Ascending aorta (tissue), 2 donors: Measurements from ENCODE around the gene USP31. TPM values are rescaled to one million over a fixed set of nuclear protein-coding genes. Genes with fewer than 3 reads are reported as not detected.

ENCODE experiments used
- DNase-seq, 2 donors: peaks; one replicate each; pipeline ENCODE4 v3.0.0-alpha.2; 2019; ENCODE audit warnings: low spot score in 2 of 2
- H3K27ac ChIP-seq, 2 donors: fragments of 200-600 bp; sonication (generic); one replicate each; pipeline ENCODE4 v1.5.1; 2016 to 2017; ENCODE audit warnings: mild to moderate bottlenecking in 1 of 2
- H3K27me3 ChIP-seq: fragments of 200-600 bp; sonication (generic); one replicate; pipeline ENCODE4 v1.5.1; 2017
- H3K36me3 ChIP-seq, 2 donors: fragments of 200-600 bp; sonication (generic); one replicate each; pipeline ENCODE4 v1.5.1; 2016
- H3K4me1 ChIP-seq, 2 donors: fragments of 200-600 bp; sonication (generic); one replicate each; pipeline ENCODE4 v1.5.1; 2016 to 2017; ENCODE audit warnings: mild to moderate bottlenecking in 1 of 2
- H3K4me3 ChIP-seq, 2 donors: fragments of 200-600 bp; sonication (generic); one replicate each; pipeline ENCODE4 v1.5.1; 2016 to 2017; ENCODE audit warnings: mild to moderate bottlenecking in 1 of 2
- H3K9me3 ChIP-seq, 2 donors: fragments of 200-600 bp; sonication (generic); one replicate each; pipeline ENCODE4 v1.5.1; 2016
- intact Hi-C: fragments of 100-400 bp; cut with DNase I; formaldehyde crosslinking; loops from one replicate; pipeline ENCODE4 v1.15.1; 2023
- total RNA-seq: library from RNA; depleted of rRNA; stranded (reverse); fragments of >200 nt; gene quantifications from one replicate; pipeline ENCODE4 v1.1.0, GENCODE V29; 2016
- TF ChIP-seq, protein P1 (sequence below), 3 experiments: fragments of 200-600 bp in 2 of 3; fragments of 450-650 bp in 1 of 3; sonication (generic) in 2 of 3; IDR thresholded peaks; one replicate each; pipeline ENCODE4 v1.5.1; 2016 to 2019; ENCODE audit warnings: antibody characterized with exemption in 3 of 3, mild to moderate bottlenecking in 1 of 3, moderate library complexity in 1 of 3

Gene USP31
- total RNA-seq, 1 donor from 2014 or later = 6.2 TPM

DNA sequence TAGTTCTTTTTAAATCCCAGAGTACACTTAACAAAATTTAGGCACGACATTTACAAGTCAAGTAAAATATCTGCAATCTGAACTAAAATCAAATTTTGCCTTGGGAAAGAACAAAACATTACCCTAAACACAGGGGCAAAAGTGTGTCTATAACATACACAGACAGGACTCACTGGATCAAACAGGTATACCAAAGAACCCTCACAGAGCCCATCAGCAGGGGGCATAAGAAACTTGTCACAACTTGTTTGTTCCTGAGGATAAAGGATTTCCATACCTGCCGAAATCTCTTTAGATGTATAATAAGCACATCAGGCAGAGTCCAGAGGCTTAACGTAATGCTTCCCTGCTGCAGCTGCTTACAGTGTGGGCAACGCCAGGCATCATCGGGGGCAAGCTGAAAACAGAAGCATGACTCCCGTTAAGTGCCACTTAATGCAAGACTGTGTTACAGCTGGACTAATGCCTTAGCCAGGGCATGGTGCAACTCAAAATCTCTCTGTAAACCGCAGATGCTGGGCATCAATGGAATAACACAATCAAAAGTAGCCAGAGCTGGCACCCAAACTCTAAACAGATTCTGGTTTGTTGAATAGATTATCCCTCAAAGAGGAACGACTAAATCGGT lies 67.0 kb downstream of the USP31 start:
- DNase-seq = no peak
- H3K4me3 ChIP-seq = no peak overlapping the region
- H3K4me1 ChIP-seq = no peaks in the 10 kb centered on the region
- TF ChIP-seq, protein P1, sequence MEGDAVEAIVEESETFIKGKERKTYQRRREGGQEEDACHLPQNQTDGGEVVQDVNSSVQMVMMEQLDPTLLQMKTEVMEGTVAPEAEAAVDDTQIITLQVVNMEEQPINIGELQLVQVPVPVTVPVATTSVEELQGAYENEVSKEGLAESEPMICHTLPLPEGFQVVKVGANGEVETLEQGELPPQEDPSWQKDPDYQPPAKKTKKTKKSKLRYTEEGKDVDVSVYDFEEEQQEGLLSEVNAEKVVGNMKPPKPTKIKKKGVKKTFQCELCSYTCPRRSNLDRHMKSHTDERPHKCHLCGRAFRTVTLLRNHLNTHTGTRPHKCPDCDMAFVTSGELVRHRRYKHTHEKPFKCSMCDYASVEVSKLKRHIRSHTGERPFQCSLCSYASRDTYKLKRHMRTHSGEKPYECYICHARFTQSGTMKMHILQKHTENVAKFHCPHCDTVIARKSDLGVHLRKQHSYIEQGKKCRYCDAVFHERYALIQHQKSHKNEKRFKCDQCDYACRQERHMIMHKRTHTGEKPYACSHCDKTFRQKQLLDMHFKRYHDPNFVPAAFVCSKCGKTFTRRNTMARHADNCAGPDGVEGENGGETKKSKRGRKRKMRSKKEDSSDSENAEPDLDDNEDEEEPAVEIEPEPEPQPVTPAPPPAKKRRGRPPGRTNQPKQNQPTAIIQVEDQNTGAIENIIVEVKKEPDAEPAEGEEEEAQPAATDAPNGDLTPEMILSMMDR (IDR thresholded peaks at IDR 0.05) = no peak
- intact Hi-C loops = no loop called here
- no peaks in the 10 kb centered on the region for H3K9me3 ChIP-seq
- no peaks in the 10 kb centered on the region for H3K27me3 ChIP-seq
- H3K36me3 ChIP-seq = peaks cover 33 to 54% of the 10 kb centered on the region in 2 donors
- H3K27ac ChIP-seq = no peak overlapping the region

DNA sequence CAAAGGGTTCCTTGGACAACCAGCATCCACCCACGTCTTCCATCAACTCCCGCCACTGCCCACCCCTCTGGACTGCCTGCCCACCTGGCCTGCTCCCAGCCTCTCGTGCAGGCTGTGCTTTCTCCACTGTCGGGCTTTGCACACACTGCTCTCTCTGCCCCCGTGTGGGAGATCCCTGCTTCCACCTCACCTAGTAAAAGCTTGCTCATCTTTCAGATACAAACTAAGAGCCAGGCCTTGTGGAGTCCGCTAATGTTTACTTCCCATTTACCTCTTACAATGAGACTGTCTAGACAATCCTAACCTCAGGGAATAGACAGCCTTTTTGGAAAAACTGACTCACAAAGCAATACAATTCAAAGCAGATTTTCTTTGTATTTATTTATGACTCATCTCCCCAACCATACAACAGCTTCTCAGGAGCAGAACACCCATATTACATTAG lies 67.6 kb downstream of the USP31 start:
- no peaks in the 10 kb centered on the region for H3K9me3 ChIP-seq
- intact Hi-C loops = no loop called here
- no peaks in the 10 kb centered on the region for H3K4me1 ChIP-seq
- no peaks in the 10 kb centered on the region for H3K27me3 ChIP-seq
- DNase-seq = no peak
- peaks cover 30 to 49% of the 10 kb centered on the region in 2 donors for H3K36me3 ChIP-seq
- no peak overlapping the region for H3K27ac ChIP-seq
- TF ChIP-seq, protein P1 (IDR thresholded peaks at IDR 0.05) = no peak
- H3K4me3 ChIP-seq = no peak overlapping the region

- no peak for DNase-seq
- no peak overlapping the region for H3K4me3 ChIP-seq
- TF ChIP-seq, protein P1 (IDR thresholded peaks at IDR 0.05) = no peak
- intact Hi-C loops = no loop called here
- H3K27ac ChIP-seq = no peak overlapping the region
- no peaks in the 10 kb centered on the region for H3K27me3 ChIP-seq
- no peaks in the 10 kb centered on the region for H3K4me1 ChIP-seq
- no peaks in the 10 kb centered on the region for H3K9me3 ChIP-seq
- H3K36me3 ChIP-seq = peaks cover 30 to 46% of the 10 kb centered on the region in 2 donors
These were observed 68.5 kb downstream of the USP31 start for GRCh38 chr16:23080747-23081146.

DNA sequence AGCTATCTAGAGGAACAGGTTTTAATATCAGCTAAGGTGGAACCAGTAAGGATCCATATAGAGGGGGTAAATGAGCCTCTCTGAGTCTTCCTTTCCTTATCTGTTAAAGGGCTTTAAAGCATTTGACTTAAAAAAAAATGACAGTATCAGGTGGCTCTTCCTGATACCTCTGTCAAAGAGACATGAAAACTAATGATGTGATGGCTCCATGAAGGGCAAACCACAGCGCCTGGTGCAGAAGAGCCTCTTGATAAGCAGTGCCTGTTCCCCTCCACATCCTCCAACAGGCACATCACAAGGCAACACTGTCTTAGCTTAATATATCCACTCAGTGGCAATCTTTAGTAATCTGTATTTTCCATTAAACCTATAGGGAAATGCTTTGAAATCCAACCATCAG lies 68.9 kb downstream of the USP31 start:
- intact Hi-C loops = no loop called here

GRCh38 chr16:23079675-23080301 lies 69.5 kb downstream of the USP31 start:
- no peaks in the 10 kb centered on the region for H3K27me3 ChIP-seq
- TF ChIP-seq, protein P1 (IDR thresholded peaks at IDR 0.05) = no peak
- no peak for DNase-seq
- intact Hi-C loops = no loop called here
- H3K27ac ChIP-seq = no peak overlapping the region
- no peaks in the 10 kb centered on the region for H3K9me3 ChIP-seq
- H3K4me1 ChIP-seq = peaks cover 0 to 2% of the 10 kb centered on the region in 2 donors
- no peak overlapping the region for H3K4me3 ChIP-seq
- H3K36me3 ChIP-seq = peaks cover 29 to 47% of the 10 kb centered on the region in 2 donors

More for the DNA sequence above, 68.9 kb downstream of the USP31 start:
- DNase-seq = no peak
- TF ChIP-seq, protein P1 (IDR thresholded peaks at IDR 0.05) = no peak
- no peaks in the 10 kb centered on the region for H3K27me3 ChIP-seq
- peaks cover 30 to 49% of the 10 kb centered on the region in 2 donors for H3K36me3 ChIP-seq
- H3K4me3 ChIP-seq = no peak overlapping the region
- no peaks in the 10 kb centered on the region for H3K9me3 ChIP-seq
- no peak overlapping the region for H3K27ac ChIP-seq
- H3K4me1 ChIP-seq = no peaks in the 10 kb centered on the region
